Measurements from ENCODE around the gene VSIR.

The VSIR gene

GRCh38 chr10:71773221-71773971 lies at the start of gene VSIR:
TSS of gene VSIR (minus strand) at chr10:71773520. CDS start at chr10:71773439, 81 bp downstream.
- DNase-seq, result peak; percentile 93

GRCh38 chr10:71821909-71822763 lies 48.8 kb upstream of the VSIR start:
- DNase-seq, result peak; percentile 56

GRCh38 chr10:71820966-71821365 lies 47.6 kb upstream of the VSIR start:
- no peak for DNase-seq

- DNase-seq, result no peak
Measured at GRCh38 chr10:71819985-71820384, 46.7 kb upstream of the VSIR start.

GRCh38 chr10:71819441-71819861 lies 46.1 kb upstream of the VSIR start:
- DNase-seq, result no peak

GRCh38 chr10:71818674-71819260 lies 45.4 kb upstream of the VSIR start:
- no peak for DNase-seq

- DNase-seq, result no peak
Measured at GRCh38 chr10:71817831-71818655, 44.7 kb upstream of the VSIR start.

- no peak for DNase-seq
Measured at GRCh38 chr10:71816936-71817618, 43.8 kb upstream of the VSIR start.

- no peak for DNase-seq
Measured at GRCh38 chr10:71816421-71816851, 43.1 kb upstream of the VSIR start.

- no peak for DNase-seq
Measured at GRCh38 chr10:71815515-71816130, 42.3 kb upstream of the VSIR start.

- no peak for DNase-seq
Measured at GRCh38 chr10:71814922-71815411, 41.6 kb upstream of the VSIR start.

- DNase-seq, result no peak
Measured at GRCh38 chr10:71812913-71813590, 39.7 kb upstream of the VSIR start.

GRCh38 chr10:71812016-71812912 lies 38.9 kb upstream of the VSIR start:
- peak; percentile 84 for DNase-seq

- no peak for DNase-seq
Measured at GRCh38 chr10:71811351-71811750, 38.0 kb upstream of the VSIR start.

- no peak for DNase-seq
Measured at GRCh38 chr10:71810048-71810750, 36.9 kb upstream of the VSIR start.

- no peak for DNase-seq
Measured at GRCh38 chr10:71809628-71810027, 36.3 kb upstream of the VSIR start.

- no peak for DNase-seq
Measured at GRCh38 chr10:71807557-71808510, 34.5 kb upstream of the VSIR start.

Measured in activated CD4-positive, alpha-beta T cell treated with anti-CD3 and anti-CD28 coated beads, Interleukin-2, Interleukin-6, amounts not matched to agents 100 ng/mL and 50 ng/mL, durations not matched to agents 16 hours and 8 hours (primary cell).